Kasumi-1 (cell line): ENCODE results near the gene GRIK2.
"Not testable (repeated sequence)": the region's sequence is repeated elsewhere in the genome, so short reads cannot be mapped to it uniquely, and the experiment has no call there.

Source experiments
- DNase-seq, 2 experiments: peaks; one replicate each; lab custom pipeline; 2025; lab: John Stamatoyannopoulos, UW

Gene GRIK2

GRCh38 chr6:101630941-101631340, 237.4 kb downstream of the GRIK2 start:
- no peak for DNase-seq

GRCh38 chr6:101633081-101633480, 239.6 kb downstream of the GRIK2 start:
- DNase-seq: no peak

GRCh38 chr6:101638865-101639264, 245.4 kb downstream of the GRIK2 start:
- not testable (repeated sequence) for DNase-seq

GRCh38 chr6:101640131-101640530, 246.6 kb downstream of the GRIK2 start:
- DNase-seq: no peak

- no peak for DNase-seq
Measured at GRCh38 chr6:101645770-101646169, 252.3 kb downstream of the GRIK2 start.

GRCh38 chr6:101650402-101651100, 257.0 kb downstream of the GRIK2 start:
- no peak for DNase-seq

- DNase-seq: no peak
Measured at GRCh38 chr6:101652079-101652478, 258.6 kb downstream of the GRIK2 start.

GRCh38 chr6:101655109-101655508, 261.6 kb downstream of the GRIK2 start:
- no peak for DNase-seq

- DNase-seq: no peak
Measured at GRCh38 chr6:101662111-101662897, 268.8 kb downstream of the GRIK2 start.

GRCh38 chr6:101663100-101663499, 269.6 kb downstream of the GRIK2 start:
- DNase-seq: no peak

GRCh38 chr6:101666256-101666655, 272.7 kb downstream of the GRIK2 start:
- DNase-seq: no peak

- DNase-seq: no peak
Measured at GRCh38 chr6:101668496-101669030, 275.1 kb downstream of the GRIK2 start.

GRCh38 chr6:101676187-101676586, 282.7 kb downstream of the GRIK2 start:
- no peak for DNase-seq

- DNase-seq: no peak
Measured at GRCh38 chr6:101682937-101683336, 289.4 kb downstream of the GRIK2 start.

GRCh38 chr6:101683884-101684283, 290.4 kb downstream of the GRIK2 start:
- no peak for DNase-seq

- no peak for DNase-seq
Measured at GRCh38 chr6:101686653-101687052, 293.1 kb downstream of the GRIK2 start.

GRCh38 chr6:101689156-101689555, 295.6 kb downstream of the GRIK2 start:
- DNase-seq: no peak

- no peak for DNase-seq
Measured at GRCh38 chr6:101689695-101690094, 296.2 kb downstream of the GRIK2 start.

GRCh38 chr6:101700655-101701054, 307.1 kb downstream of the GRIK2 start:
- no peak for DNase-seq

GRCh38 chr6:101703311-101703710, 309.8 kb downstream of the GRIK2 start:
- DNase-seq: no peak

GRCh38 chr6:101705866-101706265, 312.4 kb downstream of the GRIK2 start:
- DNase-seq: no peak

- DNase-seq: no peak
Measured at GRCh38 chr6:101706576-101706975, 313.1 kb downstream of the GRIK2 start.

- DNase-seq: peak; percentile 26 to 30
Measured at GRCh38 chr6:101711518-101711917, 318.0 kb downstream of the GRIK2 start.
